Measurements from ENCODE around the gene STXBP5.
A peak's percentile ranks its signal among the peaks of the same experiment; 100 is the strongest.

Gene STXBP5

GRCh38 chr6:147382945-147383554 is 178.8 kb downstream of the STXBP5 start:
- DNase-seq (ENCODE audit: low spot score): no peak

DNA sequence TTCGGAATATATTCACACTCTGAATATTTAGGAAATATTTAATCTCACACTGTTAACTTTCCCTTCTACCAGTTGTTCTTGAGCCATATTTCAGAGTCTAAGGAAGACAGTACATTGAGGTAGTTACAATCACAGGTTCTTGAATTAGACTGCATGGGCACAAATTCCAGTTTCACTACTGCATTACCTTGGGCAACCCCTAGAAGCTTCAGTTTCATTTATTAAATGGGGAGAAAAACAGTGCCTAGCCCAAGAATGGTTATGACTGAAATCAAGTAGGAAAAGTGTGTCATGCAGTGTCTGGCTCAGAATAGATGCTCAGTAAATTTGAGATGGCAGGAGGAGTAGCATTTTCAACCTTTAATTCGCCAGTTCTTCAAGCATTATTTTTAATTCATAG is 179.8 kb downstream of the STXBP5 start:
- DNase-seq (ENCODE audit: low spot score): no peak

DNA sequence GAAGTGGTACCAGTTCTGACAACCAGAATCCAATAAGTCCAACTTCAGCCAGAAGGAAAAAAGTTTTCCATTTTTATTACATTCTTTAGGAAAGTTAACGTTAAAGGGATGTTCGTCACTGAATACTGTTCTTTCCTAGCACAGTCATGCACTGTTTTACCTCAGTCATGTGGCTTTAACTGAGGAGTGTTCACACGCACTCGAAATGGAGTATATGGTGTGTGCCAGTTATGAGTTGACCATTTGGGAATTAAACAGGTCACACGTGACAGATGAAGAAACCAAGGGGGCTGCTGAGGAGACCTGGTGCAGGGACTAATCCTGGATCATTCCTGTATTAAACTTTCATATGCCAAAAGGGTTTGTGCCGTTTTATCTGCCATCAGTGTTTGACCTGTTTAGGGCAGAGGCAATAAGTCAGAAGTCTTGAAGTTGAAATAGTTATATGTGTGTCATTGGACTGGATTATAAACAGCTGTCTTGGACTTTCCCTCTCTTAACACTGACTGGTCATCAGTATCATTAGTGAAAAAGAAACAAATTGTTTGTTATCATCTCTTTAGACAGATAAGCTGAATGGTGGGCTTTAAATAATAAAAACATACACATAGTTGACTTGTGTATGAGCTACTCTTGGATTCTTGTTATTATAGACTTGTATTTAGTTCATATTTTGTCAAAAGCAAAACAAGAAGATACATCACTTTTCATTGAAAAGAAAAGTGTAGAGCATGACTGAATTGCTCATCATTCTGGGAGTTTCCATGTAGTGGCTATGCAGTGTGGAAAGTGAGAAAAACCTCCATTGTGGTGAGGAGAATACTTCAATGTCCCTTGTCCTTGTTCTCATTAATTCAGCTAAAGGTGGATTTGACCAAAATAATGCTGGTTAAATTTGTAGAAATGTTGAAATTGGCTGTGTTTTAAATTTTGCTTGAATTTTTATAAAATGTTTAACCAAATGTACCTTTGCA is 180.8 kb downstream of the STXBP5 start:
- DNase-seq (ENCODE audit: low spot score): no peak

- DNase-seq (ENCODE audit: low spot score): no peak
These were observed 185.2 kb downstream of the STXBP5 start for GRCh38 chr6:147389463-147389862.

DNA sequence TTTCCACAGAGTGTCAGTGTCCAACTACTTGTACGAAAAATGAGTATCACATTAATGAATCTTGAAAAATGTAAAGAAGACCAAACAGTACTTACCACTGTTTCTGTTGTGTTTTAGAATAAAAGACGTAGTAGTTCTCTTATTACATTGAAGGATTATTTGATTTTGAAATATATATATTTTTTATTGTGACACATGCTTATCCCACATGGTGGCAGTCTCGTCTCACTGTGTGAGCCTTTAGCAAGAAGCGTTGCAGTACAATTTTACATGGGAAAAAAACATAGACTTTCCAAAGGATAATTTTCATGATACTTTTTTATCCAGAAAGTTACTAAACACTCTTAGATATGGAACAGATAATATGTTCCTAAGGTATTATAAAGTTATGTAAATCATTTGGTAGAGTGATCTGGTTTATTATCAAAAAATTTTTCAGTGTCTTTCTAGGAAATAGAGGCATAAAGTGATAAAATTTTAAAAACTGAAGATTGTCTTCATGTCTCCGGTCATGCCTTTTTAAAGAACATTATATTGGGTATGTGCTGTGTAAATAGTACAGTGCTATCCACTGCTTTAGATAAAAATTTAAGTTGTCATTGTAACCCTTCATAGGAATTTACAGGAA is 186.8 kb downstream of the STXBP5 start:
- DNase-seq (ENCODE audit: low spot score): peak; percentile 22

DNA sequence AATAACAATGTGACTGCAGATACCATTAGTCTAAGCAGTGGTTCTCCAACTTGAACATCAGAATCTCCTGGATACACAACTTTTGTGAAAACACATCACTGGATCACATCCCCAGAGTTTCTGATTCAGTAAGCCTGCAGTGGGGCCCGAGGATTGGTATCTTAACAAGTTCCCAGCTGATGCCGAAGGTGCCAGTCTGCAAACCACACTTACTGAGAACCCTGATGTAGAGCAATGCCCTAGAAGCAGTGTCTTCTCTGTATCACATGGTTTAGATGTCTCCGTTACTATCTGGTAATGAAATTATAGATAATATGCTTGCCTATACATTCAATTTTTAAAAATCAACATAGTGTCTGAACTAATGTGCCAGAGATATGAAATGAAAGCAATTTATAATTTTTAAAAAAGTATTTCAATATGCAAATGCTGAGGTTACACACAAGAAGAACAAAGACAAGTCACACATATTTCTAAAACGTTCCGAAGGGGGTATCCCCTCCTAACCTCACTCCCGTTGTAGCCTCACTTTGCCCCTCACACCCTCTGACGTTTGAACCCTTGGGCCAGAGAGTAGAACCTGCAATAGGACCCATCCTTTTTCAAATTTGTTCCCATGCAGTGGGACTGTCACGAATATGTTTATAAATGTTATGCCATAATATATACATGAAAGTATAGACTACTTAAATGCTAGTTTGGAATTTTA is 188.9 kb downstream of the STXBP5 start:
- no peak for DNase-seq (ENCODE audit: low spot score)

- no peak for DNase-seq (ENCODE audit: low spot score)
These were observed 190.9 kb downstream of the STXBP5 start for GRCh38 chr6:147395158-147395557.

DNA sequence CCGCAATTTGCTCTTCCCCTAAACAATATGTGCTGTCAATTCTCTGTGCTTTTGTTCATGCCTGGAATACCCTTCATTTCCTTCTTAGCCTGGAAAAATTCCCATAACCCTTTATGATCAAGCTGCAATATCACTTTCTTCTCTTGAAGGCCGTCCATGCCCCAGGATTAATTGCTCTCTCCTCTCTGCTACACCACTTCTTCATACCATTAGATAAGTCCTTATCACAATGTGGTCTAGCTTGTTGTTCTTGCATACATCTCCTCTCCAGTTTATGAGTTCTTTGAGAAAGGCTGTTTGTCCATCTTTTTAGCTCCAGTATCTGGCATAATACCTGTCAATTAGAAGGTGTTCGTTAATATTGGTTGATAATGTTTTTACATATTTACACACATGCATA is 193.1 kb downstream of the STXBP5 start:
- DNase-seq (ENCODE audit: low spot score): no peak

DNA sequence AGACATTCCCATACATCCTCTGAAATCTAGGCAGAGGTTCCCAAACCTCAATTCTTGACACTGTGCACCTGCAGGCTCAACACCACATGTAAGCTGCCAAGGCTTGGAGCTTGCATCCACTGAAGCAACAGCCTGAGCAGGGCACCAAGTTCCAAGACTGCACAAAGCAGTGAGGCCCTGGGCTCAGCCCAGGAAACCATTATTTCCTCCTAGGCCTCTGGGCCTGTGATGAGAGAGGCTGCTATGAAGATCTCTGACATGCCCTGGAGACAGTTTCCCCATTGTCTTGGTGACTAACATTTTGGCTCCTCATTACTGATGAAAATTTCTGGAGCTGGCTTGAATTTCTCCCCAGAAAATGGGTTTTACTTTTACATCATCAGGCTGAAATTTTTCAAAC is 196.8 kb downstream of the STXBP5 start:
- no peak for DNase-seq (ENCODE audit: low spot score)

GRCh38 chr6:147401779-147402178 is 197.6 kb downstream of the STXBP5 start:
- no peak for DNase-seq (ENCODE audit: low spot score)

GRCh38 chr6:147406783-147407182 is 202.6 kb downstream of the STXBP5 start:
- DNase-seq (ENCODE audit: low spot score): no peak

DNA sequence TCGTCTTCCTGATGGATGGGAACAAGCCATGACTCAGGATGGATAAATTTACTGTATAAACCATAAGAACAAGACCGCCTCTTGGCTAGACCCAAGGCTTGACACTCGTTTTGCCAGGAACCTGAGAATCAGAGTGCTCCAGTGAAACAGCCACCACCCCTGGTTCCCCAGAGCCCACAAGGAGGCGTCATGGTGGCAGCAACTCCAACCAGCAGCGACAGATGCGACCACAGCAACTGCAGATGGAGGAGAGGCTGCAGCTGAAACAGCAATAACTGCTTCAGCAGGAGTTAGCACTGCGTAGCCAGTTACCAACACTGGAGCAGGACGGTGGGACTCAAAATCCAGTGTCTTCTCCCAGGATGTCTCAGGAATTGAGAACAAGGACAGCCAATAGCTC is 203.4 kb downstream of the STXBP5 start:
- no peak for DNase-seq (ENCODE audit: low spot score)

DNA sequence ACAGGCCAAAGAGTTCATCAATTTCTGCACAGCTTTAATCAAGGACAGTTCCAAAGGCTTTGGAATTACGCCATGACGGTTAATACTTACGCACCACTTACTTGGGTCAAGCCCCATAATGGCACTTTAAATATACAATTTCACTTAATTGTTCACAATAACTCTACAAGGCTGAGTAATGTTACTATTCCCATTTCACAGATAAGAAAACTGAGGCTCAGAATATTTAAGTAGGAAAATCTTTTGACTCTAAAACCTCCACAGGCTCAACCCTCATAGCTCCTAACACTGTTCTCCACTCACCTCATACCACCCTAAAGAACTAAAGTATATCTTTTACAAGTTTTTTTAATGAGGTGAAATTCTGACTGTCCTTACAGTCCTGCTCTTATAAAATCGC is 212.4 kb downstream of the STXBP5 start:
- DNase-seq (ENCODE audit: low spot score): no peak

DNA sequence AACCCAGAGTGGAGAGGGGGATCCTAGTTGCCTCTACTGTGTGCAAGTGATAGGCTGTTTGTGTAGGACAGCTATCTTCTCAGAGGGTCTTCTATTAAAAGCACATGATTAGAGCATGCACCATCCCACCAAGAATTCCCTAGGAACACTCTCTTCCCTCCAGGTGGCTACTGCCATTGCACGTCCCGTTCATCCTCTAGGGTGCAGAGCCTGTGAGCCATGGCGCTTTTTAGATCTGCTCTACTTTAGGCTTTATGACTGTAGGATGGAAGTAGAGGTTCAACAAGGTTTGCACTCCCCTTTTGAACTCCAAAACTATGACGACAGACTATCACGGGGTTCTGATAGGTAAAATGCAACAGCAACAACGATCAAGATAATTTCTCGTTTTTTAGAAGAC is 213.7 kb downstream of the STXBP5 start:
- no peak for DNase-seq (ENCODE audit: low spot score)

DNA sequence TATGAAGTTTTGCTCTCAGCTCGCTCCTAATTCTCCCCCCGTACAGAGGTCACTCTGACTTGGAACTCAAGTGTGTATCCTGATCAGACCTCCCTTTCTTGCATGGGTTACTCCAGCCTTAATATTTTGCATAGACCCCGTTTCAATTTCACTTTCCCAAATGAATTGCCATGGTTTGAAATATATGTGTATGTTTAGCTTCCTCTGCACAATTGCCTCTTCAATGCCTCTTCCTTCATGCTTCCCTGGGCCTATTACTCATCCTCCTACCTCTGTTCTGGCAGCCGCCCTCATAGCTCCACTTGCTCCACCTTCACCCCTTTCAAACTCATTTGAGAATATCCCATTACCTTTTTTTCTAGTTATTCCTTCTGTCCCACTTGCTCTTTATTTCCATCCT is 214.3 kb downstream of the STXBP5 start:
- DNase-seq (ENCODE audit: low spot score): no peak

DNA sequence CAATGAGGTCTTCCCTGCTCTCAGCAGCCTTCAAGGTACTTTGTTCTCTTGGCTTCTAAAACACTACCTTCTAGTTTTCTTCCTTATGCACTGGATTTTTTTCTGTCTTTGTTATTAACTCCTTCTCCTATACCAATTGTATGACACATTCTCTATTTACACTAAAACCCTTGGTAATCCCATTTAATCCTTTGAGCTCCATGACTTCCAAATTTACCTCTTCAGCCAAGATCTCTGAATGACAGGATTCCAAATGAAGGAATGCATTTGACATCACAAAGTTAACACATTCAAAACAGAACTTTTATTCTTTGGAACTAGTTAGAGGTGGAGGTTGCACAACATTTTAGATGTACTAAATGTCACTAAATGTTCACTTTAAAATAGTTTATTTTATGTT is 217.7 kb downstream of the STXBP5 start:
- no peak for DNase-seq (ENCODE audit: low spot score)

GRCh38 chr6:147423111-147423510 is 218.9 kb downstream of the STXBP5 start:
- DNase-seq (ENCODE audit: low spot score): no peak

GRCh38 chr6:147429794-147430193 is 225.6 kb downstream of the STXBP5 start:
- DNase-seq (ENCODE audit: low spot score): no peak

DNA sequence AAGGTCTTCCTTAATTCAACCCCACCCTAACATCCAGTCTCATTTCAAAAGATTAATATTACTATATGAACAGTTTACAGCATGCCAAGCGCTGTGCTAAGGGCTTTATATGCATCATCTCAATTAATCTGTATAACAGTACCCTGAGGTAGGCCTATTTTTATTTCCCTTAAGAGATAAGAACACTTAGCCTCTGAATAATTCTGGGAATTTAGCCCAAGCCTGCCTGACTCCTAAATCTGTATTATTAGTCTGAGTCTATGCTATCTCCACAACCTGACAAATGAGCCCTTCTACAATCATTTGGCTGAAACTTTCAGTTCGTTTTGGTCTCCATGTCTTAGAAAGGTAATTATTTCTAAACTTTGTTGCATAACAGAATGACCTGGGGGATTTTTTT is 226.6 kb downstream of the STXBP5 start:
- DNase-seq (ENCODE audit: low spot score): no peak

GRCh38 chr6:147434076-147434475 is 229.9 kb downstream of the STXBP5 start:
- DNase-seq (ENCODE audit: low spot score): no peak

DNA sequence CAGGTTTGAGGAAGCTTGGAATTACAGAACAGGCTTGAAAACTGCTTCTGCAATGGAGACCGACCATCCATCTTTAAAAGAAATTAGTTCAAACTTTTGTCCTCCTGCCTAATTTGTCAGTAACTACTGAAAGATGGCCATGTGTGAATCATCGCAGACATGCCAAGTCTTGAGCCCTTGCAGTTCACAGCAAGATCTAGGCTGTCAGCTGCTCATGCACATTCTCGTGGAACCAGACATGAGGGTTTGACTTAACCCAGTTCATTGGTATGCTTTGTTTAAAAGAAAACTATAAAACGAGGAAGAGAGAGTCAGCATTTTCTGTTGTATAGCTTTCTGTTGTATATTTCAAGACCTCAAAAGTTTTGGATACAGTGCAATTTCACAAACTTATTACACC is 230.3 kb downstream of the STXBP5 start:
- no peak for DNase-seq (ENCODE audit: low spot score)

GRCh38 chr6:147437615-147438014 is 233.4 kb downstream of the STXBP5 start:
- no peak for DNase-seq (ENCODE audit: low spot score)
